PC-9 (cell line): Measurements from ENCODE around the gene PIK3C2G.

Source experiments
- CTCF ChIP-seq: fragments of 200-600 bp; sonication (generic); conservative IDR thresholded peaks from 2 replicates; pipeline ENCODE4 v1.6.1; 2017; ENCODE audit warnings: mixed run types, antibody characterized with exemption, mild to moderate bottlenecking, moderate library complexity
- EZH2 ChIP-seq: fragments of 200-600 bp; sonication (generic); IDR thresholded peaks from 2 replicates; pipeline ENCODE4 v1.8.0; 2017; ENCODE audit warnings: antibody characterized with exemption, low read depth

GRCh38 chr12:18580706-18581105, 319.4 kb downstream of the PIK3C2G start:
- TF ChIP-seq CTCF (no peak), EZH2 (no peak)
